GM12878 (cell line): Measurements from ENCODE around the gene CD8B. TPM values are rescaled to one million over a fixed set of nuclear protein-coding genes. Genes with fewer than 3 reads are reported as not detected.

Experiments used
- GATAD2B ChIP-seq: fragments of 450-650 bp; conservative IDR thresholded peaks from 2 replicates; pipeline ENCODE4 v1.6.1; 2017; ENCODE audit warnings: low read depth, mild to moderate bottlenecking, moderate library complexity
- POLR2AphosphoS2 ChIP-seq: IDR thresholded peaks from 2 replicates; pipeline ENCODE4 v1.6.1; 2011; ENCODE audit warnings: low read depth, mild to moderate bottlenecking, low read length, improper control_type of control experiment, moderate library complexity
- SPI1 ChIP-seq: IDR thresholded peaks from 2 replicates; pipeline ENCODE4 v1.6.1; 2011; ENCODE audit warnings: low read depth, mild to moderate bottlenecking, low read length, moderate library complexity, borderline replicate concordance; ENCODE audit not compliant: insufficient read depth
- STAT3 ChIP-seq: IDR thresholded peaks from 2 replicates; pipeline ENCODE4 v1.6.1; 2011; ENCODE audit warnings: low read depth, low read length, improper control_type of control experiment
- ZSCAN29 ChIP-seq: fragments of 450-650 bp; IDR thresholded peaks from 2 replicates; pipeline ENCODE4 v1.6.1; 2017; ENCODE audit warnings: mild to moderate bottlenecking, moderate library complexity
- polyA plus RNA-seq, 11 experiments: library from polyadenylated mRNA; depleted of rRNA in 4 of 11; unstranded in 6 of 11; stranded (reverse) in 5 of 11; fragments of >200 nt; fragmentation: Nextera tagmentation in 4 of 11; fragmentation: Illumina TruSeq in 1 of 11; extraction: Ambion mirVana in 4 of 11; extraction: Trizol in 1 of 11; gene quantifications; 1 replicate in 1 of 11; 2 replicates in 10 of 11; pipeline versions ENCODE4 v1.2.1 to v1.2.3, GENCODE V29; 2011 to 2016; ENCODE audit warnings: inconsistent platforms in 2 of 11, missing spikeins in 2 of 11, low read depth in 1 of 11
- total RNA-seq, 4 experiments: library from RNA; depleted of rRNA in 3 of 4; stranded (reverse); fragments of >200 nt in 3 of 4; fragmentation: Illumina TruSeq in 1 of 4; extraction: Trizol in 1 of 4; gene quantifications; 2 replicates each; pipeline versions ENCODE4 v1.2.1 to v1.2.3, GENCODE V29; 2013 to 2021
- TF ChIP-seq, protein P1 (sequence below): fragments of 450-650 bp; IDR thresholded peaks from 2 replicates; pipeline ENCODE4 v1.6.1; 2017; ENCODE audit warnings: antibody characterized with exemption, mild to moderate bottlenecking, moderate library complexity
- TF ChIP-seq, protein P2 (sequence below): fragments of 450-650 bp; IDR thresholded peaks from 2 replicates; pipeline ENCODE4 v1.6.1; 2018; ENCODE audit warnings: mild to moderate bottlenecking, low read depth, moderate library complexity; ENCODE audit not compliant: partially characterized antibody
- TF ChIP-seq, protein P3 (sequence below): IDR thresholded peaks from 2 replicates; pipeline ENCODE4 v1.6.1; 2011; ENCODE audit warnings: borderline replicate concordance, low read depth, mild to moderate bottlenecking, moderate library complexity, mixed read lengths, low read length; ENCODE audit not compliant: insufficient read depth; ENCODE audit errors: extremely low read length

Gene CD8B
- total and polyA plus RNA-seq, 10 of the 15 experiments (the other 5 are each of a cell fraction or from before 2014, with no cell fraction given), result 0.21 TPM; not detected in 9

DNA sequence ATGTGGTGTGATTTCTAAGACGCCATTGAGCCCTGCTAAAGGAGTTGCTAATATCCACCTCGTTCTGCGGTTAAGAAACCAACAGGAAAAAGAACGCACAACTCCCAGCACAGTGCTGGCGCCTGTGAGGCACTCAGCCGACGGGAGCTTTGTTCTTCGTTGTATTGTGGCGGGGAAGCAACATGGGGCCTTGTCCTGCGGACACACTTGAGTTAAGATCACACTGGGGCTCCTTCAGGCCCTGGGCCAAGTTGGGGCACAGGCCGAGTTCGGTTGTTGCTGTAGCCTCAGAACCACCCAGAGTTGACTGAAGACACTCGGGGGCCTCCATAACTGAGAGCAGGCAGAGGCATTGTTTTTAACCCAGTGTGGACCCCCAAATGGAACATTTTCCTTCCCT, 40.4 kb downstream of the CD8B start (continued):
- TF ChIP-seq, protein P1, sequence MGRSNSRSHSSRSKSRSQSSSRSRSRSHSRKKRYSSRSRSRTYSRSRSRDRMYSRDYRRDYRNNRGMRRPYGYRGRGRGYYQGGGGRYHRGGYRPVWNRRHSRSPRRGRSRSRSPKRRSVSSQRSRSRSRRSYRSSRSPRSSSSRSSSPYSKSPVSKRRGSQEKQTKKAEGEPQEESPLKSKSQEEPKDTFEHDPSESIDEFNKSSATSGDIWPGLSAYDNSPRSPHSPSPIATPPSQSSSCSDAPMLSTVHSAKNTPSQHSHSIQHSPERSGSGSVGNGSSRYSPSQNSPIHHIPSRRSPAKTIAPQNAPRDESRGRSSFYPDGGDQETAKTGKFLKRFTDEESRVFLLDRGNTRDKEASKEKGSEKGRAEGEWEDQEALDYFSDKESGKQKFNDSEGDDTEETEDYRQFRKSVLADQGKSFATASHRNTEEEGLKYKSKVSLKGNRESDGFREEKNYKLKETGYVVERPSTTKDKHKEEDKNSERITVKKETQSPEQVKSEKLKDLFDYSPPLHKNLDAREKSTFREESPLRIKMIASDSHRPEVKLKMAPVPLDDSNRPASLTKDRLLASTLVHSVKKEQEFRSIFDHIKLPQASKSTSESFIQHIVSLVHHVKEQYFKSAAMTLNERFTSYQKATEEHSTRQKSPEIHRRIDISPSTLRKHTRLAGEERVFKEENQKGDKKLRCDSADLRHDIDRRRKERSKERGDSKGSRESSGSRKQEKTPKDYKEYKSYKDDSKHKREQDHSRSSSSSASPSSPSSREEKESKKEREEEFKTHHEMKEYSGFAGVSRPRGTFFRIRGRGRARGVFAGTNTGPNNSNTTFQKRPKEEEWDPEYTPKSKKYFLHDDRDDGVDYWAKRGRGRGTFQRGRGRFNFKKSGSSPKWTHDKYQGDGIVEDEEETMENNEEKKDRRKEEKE, result no peak
- TF ChIP-seq ZSCAN29, result no peak
- TF ChIP-seq GATAD2B, result no peak
- TF ChIP-seq SPI1, result no peak
- TF ChIP-seq, protein P2, sequence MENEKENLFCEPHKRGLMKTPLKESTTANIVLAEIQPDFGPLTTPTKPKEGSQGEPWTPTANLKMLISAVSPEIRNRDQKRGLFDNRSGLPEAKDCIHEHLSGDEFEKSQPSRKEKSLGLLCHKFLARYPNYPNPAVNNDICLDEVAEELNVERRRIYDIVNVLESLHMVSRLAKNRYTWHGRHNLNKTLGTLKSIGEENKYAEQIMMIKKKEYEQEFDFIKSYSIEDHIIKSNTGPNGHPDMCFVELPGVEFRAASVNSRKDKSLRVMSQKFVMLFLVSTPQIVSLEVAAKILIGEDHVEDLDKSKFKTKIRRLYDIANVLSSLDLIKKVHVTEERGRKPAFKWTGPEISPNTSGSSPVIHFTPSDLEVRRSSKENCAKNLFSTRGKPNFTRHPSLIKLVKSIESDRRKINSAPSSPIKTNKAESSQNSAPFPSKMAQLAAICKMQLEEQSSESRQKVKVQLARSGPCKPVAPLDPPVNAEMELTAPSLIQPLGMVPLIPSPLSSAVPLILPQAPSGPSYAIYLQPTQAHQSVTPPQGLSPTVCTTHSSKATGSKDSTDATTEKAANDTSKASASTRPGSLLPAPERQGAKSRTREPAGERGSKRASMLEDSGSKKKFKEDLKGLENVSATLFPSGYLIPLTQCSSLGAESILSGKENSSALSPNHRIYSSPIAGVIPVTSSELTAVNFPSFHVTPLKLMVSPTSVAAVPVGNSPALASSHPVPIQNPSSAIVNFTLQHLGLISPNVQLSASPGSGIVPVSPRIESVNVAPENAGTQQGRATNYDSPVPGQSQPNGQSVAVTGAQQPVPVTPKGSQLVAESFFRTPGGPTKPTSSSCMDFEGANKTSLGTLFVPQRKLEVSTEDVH, result no peak
- no peak for TF ChIP-seq POLR2AphosphoS2
- TF ChIP-seq, protein P3, sequence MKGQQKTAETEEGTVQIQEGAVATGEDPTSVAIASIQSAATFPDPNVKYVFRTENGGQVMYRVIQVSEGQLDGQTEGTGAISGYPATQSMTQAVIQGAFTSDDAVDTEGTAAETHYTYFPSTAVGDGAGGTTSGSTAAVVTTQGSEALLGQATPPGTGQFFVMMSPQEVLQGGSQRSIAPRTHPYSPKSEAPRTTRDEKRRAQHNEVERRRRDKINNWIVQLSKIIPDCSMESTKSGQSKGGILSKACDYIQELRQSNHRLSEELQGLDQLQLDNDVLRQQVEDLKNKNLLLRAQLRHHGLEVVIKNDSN, result no peak
- TF ChIP-seq STAT3, result no peak
